ENCODE results near the gene GOLGA6L9. TPM values are rescaled to one million over a fixed set of nuclear protein-coding genes. Genes with fewer than 3 reads are reported as not detected.
"Not testable (repeated sequence)": the region's sequence is repeated elsewhere in the genome, so short reads cannot be mapped to it uniquely, and the experiment has no call there.

Gene GOLGA6L9
- total RNA-seq, 1 donor from 2014 or later = 2.6 TPM

DNA sequence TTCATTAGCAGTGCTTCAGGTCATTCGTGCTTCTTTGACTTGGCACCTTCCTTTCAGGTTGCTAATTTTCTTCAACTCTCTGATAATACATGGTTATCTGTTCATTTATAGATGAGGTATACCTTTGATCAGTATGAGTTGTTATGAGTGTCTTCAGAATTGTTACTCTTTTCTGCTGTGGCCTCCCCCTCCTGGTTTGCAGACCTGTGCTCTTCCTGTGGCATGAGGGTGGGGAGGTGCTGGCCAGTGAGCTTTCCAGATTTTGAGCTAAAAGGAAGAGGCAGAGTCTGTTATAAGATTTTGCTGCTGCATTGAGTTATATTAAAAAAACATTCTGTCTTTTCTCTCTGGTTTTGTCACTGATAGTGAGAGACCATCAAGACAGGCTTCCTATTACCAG lies 30.8 kb upstream of the GOLGA6L9 start:
- H3K36me3 Mint-ChIP-seq (ENCODE audit: unreplicated experiment) = peaks cover 5% of the 10 kb centered on the region
- H3K9me3 Mint-ChIP-seq (ENCODE audit: unreplicated experiment) = peaks cover 3% of the 10 kb centered on the region

DNA sequence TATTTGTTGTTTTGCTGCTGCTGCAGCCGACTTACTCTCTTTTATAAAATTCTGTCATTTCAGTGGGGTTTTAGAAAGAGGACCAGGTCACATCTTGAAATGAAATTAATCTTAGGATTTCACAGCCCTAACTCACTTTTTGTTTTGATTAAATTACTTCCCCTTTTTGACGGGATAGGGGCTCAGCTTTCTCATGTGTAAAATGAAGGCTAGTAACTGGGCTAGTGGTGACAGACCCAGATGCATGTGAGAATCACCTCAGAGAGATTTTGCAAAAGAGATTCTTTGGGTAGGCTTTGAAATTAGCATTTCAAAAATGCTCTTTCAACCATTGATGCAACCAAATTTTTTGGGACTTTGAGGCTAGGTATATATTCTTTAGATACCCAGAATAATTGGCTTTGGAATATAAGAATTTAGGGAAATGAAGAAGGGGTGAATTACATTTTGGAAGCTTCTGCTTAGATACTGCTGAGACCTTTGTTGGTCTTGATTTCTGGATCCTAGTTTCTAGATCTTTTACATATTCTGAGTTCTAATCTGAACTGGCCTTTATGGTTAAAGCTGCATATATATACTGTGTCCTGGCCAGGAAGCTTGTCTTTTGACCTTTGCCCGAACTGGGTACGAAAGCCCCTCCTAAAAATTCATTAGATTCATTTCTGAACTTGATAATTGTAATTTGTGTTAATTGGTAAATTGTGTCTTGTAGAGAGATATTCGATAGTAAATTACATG lies 30.1 kb upstream of the GOLGA6L9 start:
- H3K27ac Mint-ChIP-seq (ENCODE audit: unreplicated experiment); DNase-seq (ENCODE audit: extremely low spot score, unreplicated experiment); H3K36me3 Mint-ChIP-seq (ENCODE audit: unreplicated experiment); H3K9me3 Mint-ChIP-seq (ENCODE audit: unreplicated experiment); H3K4me3 Mint-ChIP-seq (ENCODE audit: unreplicated experiment); H3K27me3 Mint-ChIP-seq (ENCODE audit: unreplicated experiment): not testable (repeated sequence)
- H3K4me1 Mint-ChIP-seq (ENCODE audit: unreplicated experiment) = peaks cover 20% of the 10 kb centered on the region

More for the DNA sequence above, 30.8 kb upstream of the GOLGA6L9 start:
- Mint-ChIP-seq H3K27ac (ENCODE audit: unreplicated experiment) (no peak overlapping the region), H3K27me3 (ENCODE audit: unreplicated experiment) (no peaks in the 10 kb centered on the region), H3K4me1 (ENCODE audit: unreplicated experiment) (peaks cover 20% of the 10 kb centered on the region), H3K4me3 (ENCODE audit: unreplicated experiment) (no peak overlapping the region)
- no peak for DNase-seq (ENCODE audit: extremely low spot score, unreplicated experiment)
- TF ChIP-seq, protein P1, sequence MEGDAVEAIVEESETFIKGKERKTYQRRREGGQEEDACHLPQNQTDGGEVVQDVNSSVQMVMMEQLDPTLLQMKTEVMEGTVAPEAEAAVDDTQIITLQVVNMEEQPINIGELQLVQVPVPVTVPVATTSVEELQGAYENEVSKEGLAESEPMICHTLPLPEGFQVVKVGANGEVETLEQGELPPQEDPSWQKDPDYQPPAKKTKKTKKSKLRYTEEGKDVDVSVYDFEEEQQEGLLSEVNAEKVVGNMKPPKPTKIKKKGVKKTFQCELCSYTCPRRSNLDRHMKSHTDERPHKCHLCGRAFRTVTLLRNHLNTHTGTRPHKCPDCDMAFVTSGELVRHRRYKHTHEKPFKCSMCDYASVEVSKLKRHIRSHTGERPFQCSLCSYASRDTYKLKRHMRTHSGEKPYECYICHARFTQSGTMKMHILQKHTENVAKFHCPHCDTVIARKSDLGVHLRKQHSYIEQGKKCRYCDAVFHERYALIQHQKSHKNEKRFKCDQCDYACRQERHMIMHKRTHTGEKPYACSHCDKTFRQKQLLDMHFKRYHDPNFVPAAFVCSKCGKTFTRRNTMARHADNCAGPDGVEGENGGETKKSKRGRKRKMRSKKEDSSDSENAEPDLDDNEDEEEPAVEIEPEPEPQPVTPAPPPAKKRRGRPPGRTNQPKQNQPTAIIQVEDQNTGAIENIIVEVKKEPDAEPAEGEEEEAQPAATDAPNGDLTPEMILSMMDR (IDR thresholded peaks at IDR 0.05) = no peak

GRCh38 chr15:82401918-82402317 lies 27.7 kb upstream of the GOLGA6L9 start:
- DNase-seq (ENCODE audit: extremely low spot score, unreplicated experiment); H3K9me3 Mint-ChIP-seq (ENCODE audit: unreplicated experiment); H3K27me3 Mint-ChIP-seq (ENCODE audit: unreplicated experiment); H3K36me3 Mint-ChIP-seq (ENCODE audit: unreplicated experiment); H3K4me1 Mint-ChIP-seq (ENCODE audit: unreplicated experiment); H3K4me3 Mint-ChIP-seq (ENCODE audit: unreplicated experiment); H3K27ac Mint-ChIP-seq (ENCODE audit: unreplicated experiment): not testable (repeated sequence)

- not testable (repeated sequence) for H3K9me3 Mint-ChIP-seq (ENCODE audit: unreplicated experiment); H3K4me1 Mint-ChIP-seq (ENCODE audit: unreplicated experiment)
These were observed 27.3 kb upstream of the GOLGA6L9 start for GRCh38 chr15:82402341-82402740.

DNA sequence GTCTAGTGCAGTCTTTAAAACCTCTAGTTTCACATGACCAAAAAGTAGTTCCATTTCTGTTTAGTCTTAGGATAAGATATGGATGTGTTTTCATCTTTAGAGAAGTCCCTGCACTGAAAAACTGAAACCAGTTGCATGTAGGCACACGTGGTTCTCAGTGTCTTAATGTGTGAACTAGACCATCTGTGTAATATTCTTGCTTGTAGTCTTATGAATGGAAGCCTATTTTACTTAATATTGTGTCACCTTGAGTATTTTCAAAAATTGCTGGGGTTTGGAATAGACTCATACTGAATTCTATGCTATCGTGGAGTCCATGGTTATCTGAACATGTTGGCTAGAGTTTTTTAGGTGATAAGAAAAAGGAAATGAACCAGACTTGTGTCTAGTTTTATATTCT lies 23.4 kb upstream of the GOLGA6L9 start:
- not testable (repeated sequence) for H3K4me3 Mint-ChIP-seq (ENCODE audit: unreplicated experiment); H3K36me3 Mint-ChIP-seq (ENCODE audit: unreplicated experiment); H3K9me3 Mint-ChIP-seq (ENCODE audit: unreplicated experiment); H3K4me1 Mint-ChIP-seq (ENCODE audit: unreplicated experiment); DNase-seq (ENCODE audit: extremely low spot score, unreplicated experiment); H3K27me3 Mint-ChIP-seq (ENCODE audit: unreplicated experiment); H3K27ac Mint-ChIP-seq (ENCODE audit: unreplicated experiment)

More at GRCh38 chr15:82402341-82402740, 27.3 kb upstream of the GOLGA6L9 start:
- H3K27me3 Mint-ChIP-seq (ENCODE audit: unreplicated experiment); H3K4me3 Mint-ChIP-seq (ENCODE audit: unreplicated experiment); H3K27ac Mint-ChIP-seq (ENCODE audit: unreplicated experiment); DNase-seq (ENCODE audit: extremely low spot score, unreplicated experiment); H3K36me3 Mint-ChIP-seq (ENCODE audit: unreplicated experiment): not testable (repeated sequence)

- peaks cover 12% of the 10 kb centered on the region for H3K4me1 Mint-ChIP-seq (ENCODE audit: unreplicated experiment)
- H3K4me3 Mint-ChIP-seq (ENCODE audit: unreplicated experiment); H3K27ac Mint-ChIP-seq (ENCODE audit: unreplicated experiment); H3K36me3 Mint-ChIP-seq (ENCODE audit: unreplicated experiment); DNase-seq (ENCODE audit: extremely low spot score, unreplicated experiment); H3K9me3 Mint-ChIP-seq (ENCODE audit: unreplicated experiment); H3K27me3 Mint-ChIP-seq (ENCODE audit: unreplicated experiment): not testable (repeated sequence)
These were observed 19.3 kb upstream of the GOLGA6L9 start for GRCh38 chr15:82410306-82410705.

- H3K9me3 Mint-ChIP-seq (ENCODE audit: unreplicated experiment); H3K27ac Mint-ChIP-seq (ENCODE audit: unreplicated experiment); DNase-seq (ENCODE audit: extremely low spot score, unreplicated experiment); H3K27me3 Mint-ChIP-seq (ENCODE audit: unreplicated experiment); H3K4me3 Mint-ChIP-seq (ENCODE audit: unreplicated experiment); H3K36me3 Mint-ChIP-seq (ENCODE audit: unreplicated experiment): not testable (repeated sequence)
- peaks cover 14% of the 10 kb centered on the region for H3K4me1 Mint-ChIP-seq (ENCODE audit: unreplicated experiment)
These were observed 18.0 kb upstream of the GOLGA6L9 start for GRCh38 chr15:82411595-82411994.

DNA sequence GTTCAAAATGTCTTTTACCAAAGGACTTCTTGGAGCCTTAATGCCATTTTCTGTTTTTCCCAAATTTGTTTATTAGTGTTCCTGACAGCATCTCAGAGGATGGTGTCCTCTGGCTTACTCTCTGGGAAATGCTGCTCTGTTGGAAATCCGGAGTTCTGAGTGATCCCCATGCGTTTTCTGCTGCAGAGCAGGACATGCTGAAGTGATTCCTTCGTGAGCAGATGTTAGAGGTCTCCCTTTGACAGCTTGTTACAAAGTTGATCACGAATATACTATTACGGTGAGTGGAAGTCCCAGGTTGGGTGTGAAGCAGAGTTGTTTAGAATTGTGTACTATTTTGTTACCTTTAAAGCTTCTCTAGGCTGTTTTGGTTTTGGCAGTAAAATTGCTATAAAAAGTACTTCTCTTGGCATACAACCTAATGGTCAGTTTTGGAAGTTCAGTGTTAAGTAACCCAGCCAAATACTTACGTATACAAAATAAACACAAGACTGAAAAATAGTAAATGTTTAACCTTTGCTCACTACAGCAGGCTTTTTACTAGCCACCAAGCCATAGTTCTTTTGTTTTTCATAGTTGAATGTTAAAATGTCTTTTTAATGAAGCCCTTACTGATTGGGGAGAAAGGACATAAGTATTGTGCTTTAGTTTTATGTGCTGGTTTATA lies 15.0 kb upstream of the GOLGA6L9 start:
- not testable (repeated sequence) for DNase-seq (ENCODE audit: extremely low spot score, unreplicated experiment); H3K36me3 Mint-ChIP-seq (ENCODE audit: unreplicated experiment); H3K4me3 Mint-ChIP-seq (ENCODE audit: unreplicated experiment); H3K9me3 Mint-ChIP-seq (ENCODE audit: unreplicated experiment); H3K27ac Mint-ChIP-seq (ENCODE audit: unreplicated experiment); H3K27me3 Mint-ChIP-seq (ENCODE audit: unreplicated experiment)
- H3K4me1 Mint-ChIP-seq (ENCODE audit: unreplicated experiment) = peaks cover 14% of the 10 kb centered on the region
- TF ChIP-seq, protein P1 (IDR thresholded peaks at IDR 0.05) = peak; percentile 9

- DNase-seq (ENCODE audit: extremely low spot score, unreplicated experiment); H3K36me3 Mint-ChIP-seq (ENCODE audit: unreplicated experiment); H3K27me3 Mint-ChIP-seq (ENCODE audit: unreplicated experiment); H3K4me1 Mint-ChIP-seq (ENCODE audit: unreplicated experiment); H3K4me3 Mint-ChIP-seq (ENCODE audit: unreplicated experiment); H3K27ac Mint-ChIP-seq (ENCODE audit: unreplicated experiment); H3K9me3 Mint-ChIP-seq (ENCODE audit: unreplicated experiment): not testable (repeated sequence)
These were observed 9.1 kb upstream of the GOLGA6L9 start for GRCh38 chr15:82420516-82420915.

DNA sequence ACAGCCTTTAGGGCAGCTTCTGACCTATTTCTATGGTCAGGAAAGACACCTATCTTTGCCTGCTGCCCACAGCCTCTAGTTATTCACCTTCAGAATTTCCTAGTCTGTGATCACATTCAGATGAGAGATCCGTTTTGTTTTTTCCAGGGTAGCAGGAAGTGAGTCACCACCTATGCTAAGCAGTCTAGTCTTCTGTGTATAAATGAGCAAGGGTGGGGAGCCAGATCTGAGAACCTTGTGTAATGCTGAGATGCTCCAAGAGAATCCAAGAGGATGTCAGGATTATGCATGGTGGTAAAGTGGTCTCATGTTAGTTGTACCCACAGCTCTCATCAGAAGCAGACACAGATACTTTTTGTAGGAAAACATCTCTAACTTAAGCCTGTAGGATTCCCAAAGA lies 8.7 kb upstream of the GOLGA6L9 start:
- H3K4me3 Mint-ChIP-seq (ENCODE audit: unreplicated experiment); H3K27me3 Mint-ChIP-seq (ENCODE audit: unreplicated experiment); H3K4me1 Mint-ChIP-seq (ENCODE audit: unreplicated experiment); H3K36me3 Mint-ChIP-seq (ENCODE audit: unreplicated experiment); DNase-seq (ENCODE audit: extremely low spot score, unreplicated experiment); H3K27ac Mint-ChIP-seq (ENCODE audit: unreplicated experiment); H3K9me3 Mint-ChIP-seq (ENCODE audit: unreplicated experiment): not testable (repeated sequence)
